Liver (tissue), 3 donors: ENCODE measurements around the gene FAN1.

Source experiments
- JUND ChIP-seq, 2 donors: IDR thresholded peaks; 2 replicates each; pipeline ENCODE4 v1.6.1; 2016; ENCODE audit warnings: antibody characterized with exemption in 2 of 2
- RAD21 ChIP-seq, 2 donors: IDR thresholded peaks; 2 replicates each; pipeline ENCODE4 v1.6.1; 2016; ENCODE audit warnings: antibody characterized with exemption in 2 of 2, mild to moderate bottlenecking in 2 of 2
- TAF1 ChIP-seq: conservative IDR thresholded peaks from 2 replicates; pipeline ENCODE4 v1.6.1; 2016; ENCODE audit warnings: antibody characterized with exemption, mild to moderate bottlenecking
- TF ChIP-seq, protein P1 (sequence below): fragments of 150-350 bp; IDR thresholded peaks from 2 replicates; pipeline ENCODE4 v1.5.1; 2017; ENCODE audit warnings: improper control_type of control experiment, low read depth, low read length; ENCODE audit not compliant: missing input control
- TF ChIP-seq, protein P2 (sequence below): IDR thresholded peaks from 2 replicates; pipeline ENCODE4 v1.6.1; 2016; ENCODE audit warnings: antibody characterized with exemption
- donor health status: healthy.
- donor health status: healthy.

DNA sequence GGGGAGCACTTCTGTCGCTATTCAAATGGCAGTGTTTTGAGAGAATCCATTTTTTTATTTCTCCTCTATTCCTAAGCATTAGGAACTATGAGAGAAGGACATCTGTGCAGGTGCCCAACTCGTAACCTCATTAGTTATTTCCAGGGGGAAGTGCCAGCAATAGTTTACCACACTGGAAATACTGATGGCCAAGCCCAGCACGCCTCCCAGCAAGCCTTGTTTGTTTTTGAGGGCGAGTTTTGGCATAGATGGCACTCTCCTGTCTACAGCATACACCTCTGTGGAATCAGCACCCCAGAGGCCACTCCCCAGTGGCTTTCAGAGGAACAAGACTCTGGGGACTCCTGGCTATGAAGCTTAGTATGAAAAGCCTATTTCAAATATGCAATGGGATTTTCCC is 36.6 kb downstream of the FAN1 start:
- TF ChIP-seq, protein P1, sequence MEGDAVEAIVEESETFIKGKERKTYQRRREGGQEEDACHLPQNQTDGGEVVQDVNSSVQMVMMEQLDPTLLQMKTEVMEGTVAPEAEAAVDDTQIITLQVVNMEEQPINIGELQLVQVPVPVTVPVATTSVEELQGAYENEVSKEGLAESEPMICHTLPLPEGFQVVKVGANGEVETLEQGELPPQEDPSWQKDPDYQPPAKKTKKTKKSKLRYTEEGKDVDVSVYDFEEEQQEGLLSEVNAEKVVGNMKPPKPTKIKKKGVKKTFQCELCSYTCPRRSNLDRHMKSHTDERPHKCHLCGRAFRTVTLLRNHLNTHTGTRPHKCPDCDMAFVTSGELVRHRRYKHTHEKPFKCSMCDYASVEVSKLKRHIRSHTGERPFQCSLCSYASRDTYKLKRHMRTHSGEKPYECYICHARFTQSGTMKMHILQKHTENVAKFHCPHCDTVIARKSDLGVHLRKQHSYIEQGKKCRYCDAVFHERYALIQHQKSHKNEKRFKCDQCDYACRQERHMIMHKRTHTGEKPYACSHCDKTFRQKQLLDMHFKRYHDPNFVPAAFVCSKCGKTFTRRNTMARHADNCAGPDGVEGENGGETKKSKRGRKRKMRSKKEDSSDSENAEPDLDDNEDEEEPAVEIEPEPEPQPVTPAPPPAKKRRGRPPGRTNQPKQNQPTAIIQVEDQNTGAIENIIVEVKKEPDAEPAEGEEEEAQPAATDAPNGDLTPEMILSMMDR, result no peak
- TF ChIP-seq, protein P2, sequence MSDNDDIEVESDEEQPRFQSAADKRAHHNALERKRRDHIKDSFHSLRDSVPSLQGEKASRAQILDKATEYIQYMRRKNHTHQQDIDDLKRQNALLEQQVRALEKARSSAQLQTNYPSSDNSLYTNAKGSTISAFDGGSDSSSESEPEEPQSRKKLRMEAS, result peak; percentile 39
- TF ChIP-seq TAF1 (peak; percentile 31), JUND (IDR thresholded peaks at IDR 0.05) (peak in 1 of 2 donors; percentile 35), RAD21 (IDR thresholded peaks at IDR 0.05) (peak; percentile 45 to 61)
